SK-N-SH treated with all-trans-retinoic acid at 6 μM for 48 hours (cell line): Measurements from ENCODE around the gene PTX4.

Experiments
- ATAC-seq: fragments of 200-7000 bp; cut with Tn5 transposase; 3 replicates; pipeline ENCODE4 v1.9.1; 2020; ENCODE audit warnings: mild to moderate bottlenecking, moderate library complexity
- ARNTL ChIP-seq: fragments of 450-650 bp; formaldehyde crosslinking; IDR thresholded peaks from 2 replicates; pipeline ENCODE4 v1.5.0; 2020; ENCODE audit warnings: low read depth, mild to moderate bottlenecking, moderate library complexity, borderline replicate concordance
- BACH2 ChIP-seq: fragments of 250-450 bp; sonication (Bioruptor Pico); IDR thresholded peaks from 2 replicates; pipeline ENCODE4 v1.9.0; 2021; ENCODE audit warnings: mild to moderate bottlenecking, borderline replicate concordance
- CREB5 ChIP-seq: fragments of 250-450 bp; sonication (Bioruptor Pico); IDR thresholded peaks from 2 replicates; pipeline ENCODE4 v1.5.1; 2020; ENCODE audit warnings: low read depth, mild to moderate bottlenecking, moderate library complexity
- CSDC2 ChIP-seq: fragments of 250-450 bp; sonication (Bioruptor Pico); IDR thresholded peaks from 2 replicates; pipeline ENCODE4 v1.5.0; 2020; ENCODE audit warnings: mild to moderate bottlenecking, moderate library complexity
- CSRNP3 ChIP-seq: fragments of 250-450 bp; sonication (Bioruptor Pico); IDR thresholded peaks from 2 replicates; pipeline ENCODE4 v1.5.1; 2021; ENCODE audit warnings: mild to moderate bottlenecking, moderate library complexity
- ESRRG ChIP-seq: fragments of 250-450 bp; sonication (Bioruptor Pico); IDR thresholded peaks from 2 replicates; pipeline ENCODE4 v1.6.1; 2021; ENCODE audit warnings: mild to moderate bottlenecking
- GLIS3 ChIP-seq: fragments of 250-450 bp; sonication (Bioruptor Pico); IDR thresholded peaks from 2 replicates; pipeline ENCODE4 v1.5.0; 2020; ENCODE audit warnings: mild to moderate bottlenecking, moderate library complexity
- ISL1 ChIP-seq: fragments of 250-450 bp; sonication (Bioruptor Pico); IDR thresholded peaks from 2 replicates; pipeline ENCODE4 v2.1.2; 2022; ENCODE audit warnings: mild to moderate bottlenecking, moderate library complexity
- OSR1 ChIP-seq: fragments of 250-450 bp; sonication (Bioruptor Pico); IDR thresholded peaks from 2 replicates; pipeline ENCODE4 v1.8.0; 2022; ENCODE audit warnings: moderate library complexity, mild to moderate bottlenecking, inconsistent platforms
- POU6F1 ChIP-seq: fragments of 250-450 bp; sonication (Bioruptor Pico); IDR thresholded peaks from 2 replicates; pipeline ENCODE4 v1.8.0; 2021; ENCODE audit warnings: low read depth, mild to moderate bottlenecking, moderate library complexity, borderline replicate concordance
- RARB ChIP-seq: fragments of 250-450 bp; sonication (Bioruptor Pico); IDR thresholded peaks from 2 replicates; pipeline ENCODE4 v1.8.0; 2021; ENCODE audit warnings: mild to moderate bottlenecking, moderate library complexity
- SNAI2 ChIP-seq: fragments of 250-450 bp; sonication (Bioruptor Pico); IDR thresholded peaks from 2 replicates; pipeline ENCODE4 v1.5.0; 2020; ENCODE audit warnings: mild to moderate bottlenecking, moderate library complexity
- TOX ChIP-seq: fragments of 250-450 bp; sonication (Bioruptor Pico); IDR thresholded peaks from 2 replicates; pipeline ENCODE4 v1.8.0; 2021; ENCODE audit warnings: mild to moderate bottlenecking, moderate library complexity, borderline replicate concordance
- TSHZ2 ChIP-seq: fragments of 250-450 bp; sonication (Bioruptor Pico); IDR thresholded peaks from 2 replicates; pipeline ENCODE4 v1.5.0; 2020; ENCODE audit warnings: mild to moderate bottlenecking, moderate library complexity
- ZC3H10 ChIP-seq: fragments of 250-450 bp; sonication (Bioruptor Pico); IDR thresholded peaks from 2 replicates; pipeline ENCODE4 v1.5.1; 2021; ENCODE audit warnings: mild to moderate bottlenecking, moderate library complexity
- ZFP3 ChIP-seq: fragments of 250-450 bp; sonication (Bioruptor Pico); IDR thresholded peaks from 2 replicates; pipeline ENCODE4 v1.5.0; 2020; ENCODE audit warnings: mild to moderate bottlenecking, moderate library complexity
- ZFP30 ChIP-seq: fragments of 450-650 bp; formaldehyde crosslinking; IDR thresholded peaks from 2 replicates; pipeline ENCODE4 v1.5.0; 2022; ENCODE audit warnings: mild to moderate bottlenecking, moderate library complexity
- ZNF565 ChIP-seq: fragments of 450-650 bp; formaldehyde crosslinking; conservative IDR thresholded peaks from 2 replicates; pipeline ENCODE4 v1.5.0; 2020; ENCODE audit warnings: low read depth, mild to moderate bottlenecking, moderate library complexity
- ZNF70 ChIP-seq: fragments of 450-650 bp; formaldehyde crosslinking; IDR thresholded peaks from 2 replicates; pipeline ENCODE4 v1.5.0; 2020; ENCODE audit warnings: mild to moderate bottlenecking, moderate library complexity
- ZNF8 ChIP-seq: fragments of 450-650 bp; formaldehyde crosslinking; IDR thresholded peaks from 2 replicates; pipeline ENCODE4 v1.5.0; 2020; ENCODE audit warnings: mild to moderate bottlenecking, moderate library complexity

PTX4 gene

GRCh38 chr16:1526608-1527555, 38.1 kb upstream of the PTX4 start:
- ATAC-seq: no peak
- no peak for TF ChIP-seq POU6F1

GRCh38 chr16:1525871-1526607, 37.3 kb upstream of the PTX4 start:
- TF ChIP-seq GLIS3 (CRISPR knock-in tag) (no peak), ESRRG (no peak), RARB (CRISPR knock-in tag) (no peak), ZNF565 (CRISPR knock-in tag) (no peak), ZFP3 (CRISPR knock-in tag) (no peak), SNAI2 (CRISPR knock-in tag) (no peak), OSR1 (CRISPR knock-in tag) (no peak), ARNTL (no peak)
- no peak for ATAC-seq

GRCh38 chr16:1524366-1524765, 35.6 kb upstream of the PTX4 start:
- no peak for ATAC-seq
- no peak for TF ChIP-seq ZNF70
- no peak for TF ChIP-seq ZC3H10 (CRISPR knock-in tag)
- no peak for TF ChIP-seq SNAI2 (CRISPR knock-in tag)
- TF ChIP-seq GLIS3 (CRISPR knock-in tag): no peak
- TF ChIP-seq OSR1 (CRISPR knock-in tag): no peak
- TF ChIP-seq CSRNP3 (CRISPR knock-in tag): no peak
- TF ChIP-seq CSDC2 (CRISPR knock-in tag): no peak
- no peak for TF ChIP-seq POU6F1
- TF ChIP-seq TOX (CRISPR knock-in tag): no peak
- TF ChIP-seq, all 23 proteins: peak for 0

- ATAC-seq: no peak
- TF ChIP-seq CREB5 (CRISPR knock-in tag) (no peak), RARB (CRISPR knock-in tag) (no peak), ZFP30 (CRISPR knock-in tag) (no peak), POU6F1 (no peak), ZNF565 (CRISPR knock-in tag) (no peak), ISL1 (CRISPR knock-in tag) (no peak), ZC3H10 (CRISPR knock-in tag) (no peak), BACH2 (CRISPR knock-in tag) (no peak), CSRNP3 (CRISPR knock-in tag) (no peak), TSHZ2 (CRISPR knock-in tag) (no peak), SNAI2 (CRISPR knock-in tag) (no peak), ZNF8 (CRISPR knock-in tag) (no peak), ZFP3 (CRISPR knock-in tag) (no peak), ARNTL (no peak), GLIS3 (CRISPR knock-in tag) (no peak)
Measured at GRCh38 chr16:1523581-1524245, 35.0 kb upstream of the PTX4 start.
